Measurements from ENCODE around the gene SETD1B.
"Not testable (repeated sequence)": the region's sequence is repeated elsewhere in the genome, so short reads cannot be mapped to it uniquely, and the experiment has no call there.

The SETD1B gene

DNA sequence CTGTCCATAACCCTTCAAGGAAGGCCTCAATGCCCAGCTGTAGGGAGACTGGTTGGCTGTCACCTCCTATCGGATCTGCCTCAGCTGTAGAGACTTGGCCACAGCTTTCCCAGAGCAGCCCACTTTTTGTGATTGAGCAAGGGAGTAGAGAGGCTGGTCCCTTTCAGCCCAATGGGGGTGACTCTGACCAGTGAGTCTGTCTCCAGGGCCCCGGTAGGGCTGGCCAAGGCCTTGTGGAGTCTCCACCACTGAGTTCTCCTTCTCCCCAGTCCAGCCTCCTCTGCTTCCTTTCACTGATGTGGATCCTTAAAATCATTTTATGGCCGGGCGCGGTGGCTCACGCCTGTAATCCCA is 69.4 kb downstream of the SETD1B start:
- no peak for TF ChIP-seq JUND (IDR thresholded peaks at IDR 0.05; ENCODE audit: low read depth)
- DNase-seq (ENCODE audit: low read depth in 1 of 2, low spot score in 1 of 2): no peak
- in situ Hi-C loops (cut with HindIII; ENCODE audit: low pct_unique_long_range_greater_than_20kb, low sequenced_read_pairs): no loop called here

DNA sequence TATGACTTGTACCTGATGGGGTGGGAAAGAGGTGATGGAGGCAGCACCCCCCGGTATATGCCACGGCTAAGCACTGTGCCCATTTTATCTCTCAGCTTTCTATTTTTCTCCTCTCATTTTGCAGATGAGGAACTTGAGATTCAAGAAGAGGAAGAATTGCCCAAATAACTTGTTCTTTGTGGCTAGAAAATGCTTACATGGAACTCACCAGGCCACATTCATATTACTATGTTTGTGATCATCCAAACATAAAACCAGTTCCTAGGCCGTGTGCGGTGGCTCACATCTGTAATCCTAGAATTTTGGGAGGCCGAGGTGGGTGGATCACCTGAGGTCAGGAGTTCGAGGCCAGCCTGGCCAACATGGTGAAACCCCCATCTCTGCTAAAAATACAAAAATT is 70.3 kb downstream of the SETD1B start:
- DNase-seq (ENCODE audit: low read depth in 1 of 2, low spot score in 1 of 2): no peak
- in situ Hi-C loops (cut with HindIII; ENCODE audit: low pct_unique_long_range_greater_than_20kb, low sequenced_read_pairs): no loop called here
- no peak for TF ChIP-seq JUND (IDR thresholded peaks at IDR 0.05; ENCODE audit: low read depth)

DNA sequence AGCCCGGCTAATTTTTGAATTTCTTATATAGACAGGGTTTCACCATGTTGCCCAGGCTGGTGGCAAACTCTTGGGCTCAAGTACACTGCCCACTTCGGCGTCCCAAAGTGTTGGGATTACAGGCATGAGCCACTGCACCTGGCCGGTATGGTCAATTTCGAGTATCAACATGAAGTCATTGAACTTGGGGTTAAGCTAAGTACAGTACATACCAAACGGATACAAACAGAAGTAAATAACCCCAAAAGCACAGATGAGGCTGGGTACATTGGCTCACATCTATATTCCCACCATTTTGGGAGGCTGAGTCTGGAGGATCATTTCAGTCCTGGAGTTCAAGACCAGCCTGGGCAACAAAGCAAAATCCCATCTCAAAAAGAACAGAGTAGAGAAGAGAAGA is 71.8 kb downstream of the SETD1B start:
- in situ Hi-C loops (cut with HindIII; ENCODE audit: low pct_unique_long_range_greater_than_20kb, low sequenced_read_pairs): no loop called here
- TF ChIP-seq JUND (IDR thresholded peaks at IDR 0.05; ENCODE audit: low read depth): no peak
- no peak for DNase-seq (ENCODE audit: low read depth in 1 of 2, low spot score in 1 of 2)

DNA sequence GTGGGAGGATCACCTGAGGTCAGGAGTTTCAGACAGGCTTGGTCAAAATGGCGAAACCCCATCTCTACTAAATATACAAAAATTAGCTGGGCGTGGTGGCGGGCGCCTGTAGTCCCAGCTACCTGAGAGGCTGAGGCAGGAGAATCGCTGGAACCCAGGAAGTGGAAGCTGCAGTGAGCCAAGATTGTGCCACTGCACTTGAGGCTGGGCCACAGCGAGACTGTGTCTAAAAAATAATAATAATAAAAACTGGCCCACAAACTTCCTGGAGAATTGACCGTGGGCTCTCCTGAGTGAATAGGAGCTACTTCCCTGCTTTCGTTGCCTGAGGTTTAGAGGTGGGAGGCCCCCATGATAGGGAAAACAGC is 72.3 kb downstream of the SETD1B start:
- in situ Hi-C loops (cut with HindIII; ENCODE audit: low pct_unique_long_range_greater_than_20kb, low sequenced_read_pairs); DNase-seq (ENCODE audit: low read depth in 1 of 2, low spot score in 1 of 2): not testable (repeated sequence)
